ENCODE results near the gene PLPP2. TPM values are rescaled to one million over a fixed set of nuclear protein-coding genes. Genes with fewer than 3 reads are reported as not detected.

The PLPP2 gene
- total RNA-seq (9.9 TPM in 2 replicates), polyA plus RNA-seq (17.7 and 20.2 TPM in 2 replicates)

DNA sequence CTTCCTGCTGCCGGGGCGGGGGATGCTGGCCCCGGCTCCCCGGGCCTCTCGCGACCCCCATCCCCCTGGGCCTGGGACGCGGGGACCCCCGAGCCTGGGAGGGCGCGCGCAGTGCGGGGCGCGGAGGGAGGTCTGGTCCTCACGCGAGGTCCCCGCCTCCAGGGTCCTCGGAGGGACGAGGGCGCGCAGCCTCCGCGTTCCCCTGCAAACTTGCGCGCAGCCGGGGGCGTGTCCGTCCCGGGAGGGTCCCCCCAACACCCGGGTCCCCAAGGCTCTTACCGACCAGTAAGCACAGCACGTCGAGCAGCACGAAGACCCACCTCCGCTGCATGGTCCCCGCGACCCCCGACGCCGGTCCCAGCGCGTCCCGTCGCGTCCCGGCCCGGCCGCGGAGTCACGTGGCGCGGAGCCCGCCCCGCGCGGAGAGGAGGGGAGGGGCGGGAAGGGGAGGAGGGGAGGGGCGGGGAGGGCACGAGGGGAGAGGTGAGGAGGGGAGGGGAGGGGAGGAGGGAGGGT lies at the start of gene PLPP2:
Gene PLPP2 (minus strand): TSS at position 398 of the 516 bp plus-strand sequence. CDS start 67 bp downstream, at position 331.
- no peak for DNase-seq (ENCODE audit: low spot score)
- Histone ChIP-seq H2AFZ (peak within 1 kb of the TSS; percentile 71), H3K4me3 (peak within 1 kb of the TSS; percentile 23), H3K9me3 (ENCODE audit: low read depth) (no peaks in the 10 kb centered on the region), H3K4me1 (ENCODE audit: insufficient read depth) (peaks cover 24% of the 10 kb centered on the region), H4K20me1 (ENCODE audit: insufficient read depth, poor library complexity, severe bottlenecking) (no peaks in the 10 kb centered on the region), H3K4me2 (peak within 1 kb of the TSS; percentile 86), H3K9me2 (replicated peaks; ENCODE audit: insufficient read depth) (no peaks in the 10 kb centered on the region), H3K36me3 (replicated peaks; ENCODE audit: insufficient read depth, low read depth) (no peaks in the 10 kb centered on the region), H3K79me2 (no peaks in the 10 kb centered on the region), H3K27ac (peak within 1 kb of the TSS; percentile 80), H3K27me3 (peaks cover 32% of the 10 kb centered on the region)
- TF ChIP-seq, protein P1, sequence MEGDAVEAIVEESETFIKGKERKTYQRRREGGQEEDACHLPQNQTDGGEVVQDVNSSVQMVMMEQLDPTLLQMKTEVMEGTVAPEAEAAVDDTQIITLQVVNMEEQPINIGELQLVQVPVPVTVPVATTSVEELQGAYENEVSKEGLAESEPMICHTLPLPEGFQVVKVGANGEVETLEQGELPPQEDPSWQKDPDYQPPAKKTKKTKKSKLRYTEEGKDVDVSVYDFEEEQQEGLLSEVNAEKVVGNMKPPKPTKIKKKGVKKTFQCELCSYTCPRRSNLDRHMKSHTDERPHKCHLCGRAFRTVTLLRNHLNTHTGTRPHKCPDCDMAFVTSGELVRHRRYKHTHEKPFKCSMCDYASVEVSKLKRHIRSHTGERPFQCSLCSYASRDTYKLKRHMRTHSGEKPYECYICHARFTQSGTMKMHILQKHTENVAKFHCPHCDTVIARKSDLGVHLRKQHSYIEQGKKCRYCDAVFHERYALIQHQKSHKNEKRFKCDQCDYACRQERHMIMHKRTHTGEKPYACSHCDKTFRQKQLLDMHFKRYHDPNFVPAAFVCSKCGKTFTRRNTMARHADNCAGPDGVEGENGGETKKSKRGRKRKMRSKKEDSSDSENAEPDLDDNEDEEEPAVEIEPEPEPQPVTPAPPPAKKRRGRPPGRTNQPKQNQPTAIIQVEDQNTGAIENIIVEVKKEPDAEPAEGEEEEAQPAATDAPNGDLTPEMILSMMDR (IDR thresholded peaks at IDR 0.05; ENCODE audit: poor library complexity): no peak
- TF ChIP-seq EZH2phosphoT487 (IDR thresholded peaks at IDR 0.05; ENCODE audit: low read depth, severe bottlenecking, unreplicated experiment) (no peak), EZH2 (IDR thresholded peaks at IDR 0.05; ENCODE audit: borderline replicate concordance) (no peak)
- 4% methylated on average over 24 of the region's 60 CpGs for WGBS (ENCODE audit: low lambda C conversion rate, missing lambda C conversion rate)

DNA sequence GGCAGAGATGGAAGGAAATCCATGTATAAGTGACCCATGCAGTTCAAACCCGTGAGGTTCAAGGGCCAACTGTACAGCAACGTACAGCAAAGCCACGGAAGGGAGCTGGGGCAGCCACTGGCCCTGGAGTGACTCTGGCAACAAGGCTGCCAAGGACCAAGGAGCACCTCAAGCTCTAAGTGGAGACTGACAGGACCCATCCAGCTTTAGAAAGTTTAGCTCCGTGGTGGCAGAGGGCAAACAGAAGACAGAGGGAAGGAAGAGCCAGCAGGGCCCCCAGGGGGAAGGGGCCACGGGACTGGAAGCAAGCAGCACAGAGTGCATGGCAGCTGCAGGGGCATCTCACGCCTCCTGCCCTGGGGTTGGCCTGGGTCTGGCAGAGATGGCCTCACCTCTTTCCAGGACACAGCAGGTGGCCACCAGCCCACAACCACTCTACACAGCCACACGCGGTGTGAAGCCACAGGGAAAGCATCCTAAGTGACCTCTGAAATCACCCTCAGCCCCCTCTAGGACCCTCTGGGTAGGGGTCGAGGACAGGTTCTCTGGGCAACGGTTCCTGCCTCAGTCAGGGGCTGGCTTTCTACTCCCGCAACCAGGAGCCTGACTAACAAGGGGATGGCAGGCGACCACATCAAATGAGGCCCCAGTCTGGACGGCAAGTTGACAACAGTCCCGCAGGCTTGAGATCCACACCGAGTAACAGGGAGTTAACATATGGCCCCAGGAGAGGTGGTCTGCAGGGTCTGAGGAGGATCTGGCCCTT lies 49.6 kb upstream of the PLPP2 start:
- Histone ChIP-seq H3K9me3 (ENCODE audit: low read depth) (no peaks in the 10 kb centered on the region), H3K4me1 (ENCODE audit: insufficient read depth) (peaks cover 22% of the 10 kb centered on the region), H3K4me3 (no peak overlapping the region), H3K79me2 (peaks cover 84% of the 10 kb centered on the region), H4K20me1 (ENCODE audit: insufficient read depth, poor library complexity, severe bottlenecking) (peaks cover 77% of the 10 kb centered on the region), H2AFZ (no peak overlapping the region), H3K36me3 (replicated peaks; ENCODE audit: insufficient read depth, low read depth) (no peaks in the 10 kb centered on the region), H3K4me2 (peak overlapping the region; percentile 99), H3K9me2 (replicated peaks; ENCODE audit: insufficient read depth) (no peaks in the 10 kb centered on the region), H3K27me3 (no peaks in the 10 kb centered on the region), H3K27ac (no peak overlapping the region)
- 88% methylated on average over 15 of the region's 15 CpGs for WGBS (ENCODE audit: low lambda C conversion rate, missing lambda C conversion rate)
- DNase-seq (ENCODE audit: low spot score): no peak
- TF ChIP-seq, protein P1 (IDR thresholded peaks at IDR 0.05; ENCODE audit: poor library complexity): no peak
- TF ChIP-seq EZH2phosphoT487 (IDR thresholded peaks at IDR 0.05; ENCODE audit: low read depth, severe bottlenecking, unreplicated experiment) (no peak), EZH2 (IDR thresholded peaks at IDR 0.05; ENCODE audit: borderline replicate concordance) (no peak)

DNA sequence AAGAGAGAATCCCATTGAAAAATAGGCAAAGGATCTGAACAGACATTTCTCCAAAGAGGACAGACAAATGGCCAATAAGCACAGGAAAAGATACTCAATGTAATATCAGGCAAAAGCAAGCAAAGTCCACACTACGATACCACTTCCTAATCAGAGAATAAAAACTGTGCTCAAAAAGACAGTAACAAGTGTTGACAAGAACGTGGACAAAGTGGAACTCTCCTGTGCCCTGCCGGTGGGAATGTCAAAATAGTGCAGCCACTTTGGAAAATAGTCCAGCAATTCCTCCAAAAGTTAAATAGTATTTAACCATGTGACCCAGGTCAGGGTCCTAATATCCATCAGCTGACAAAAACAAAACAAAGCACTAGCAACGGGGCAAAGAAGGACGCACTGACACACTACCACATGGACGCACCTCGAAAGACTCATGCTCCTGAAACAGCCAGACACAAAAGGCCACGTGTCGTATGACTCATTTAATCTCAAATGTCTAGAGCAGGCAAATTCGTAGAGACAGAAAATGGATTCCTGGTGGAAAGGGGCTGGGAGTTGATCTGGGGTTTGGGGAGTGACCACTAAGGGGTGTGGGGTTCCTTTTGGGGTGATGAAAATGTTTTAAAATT lies 48.2 kb upstream of the PLPP2 start:
- H3K4me3 ChIP-seq: no peak overlapping the region
- no peak overlapping the region for H3K27ac ChIP-seq
- H3K36me3 ChIP-seq (replicated peaks; ENCODE audit: insufficient read depth, low read depth): no peaks in the 10 kb centered on the region
- H3K4me1 ChIP-seq (ENCODE audit: insufficient read depth): peaks cover 25% of the 10 kb centered on the region
- H3K27me3 ChIP-seq: no peaks in the 10 kb centered on the region
- H3K4me2 ChIP-seq: no peak overlapping the region
- WGBS (ENCODE audit: low lambda C conversion rate, missing lambda C conversion rate): 86% methylated on average over 10 of the region's 10 CpGs
- no peak overlapping the region for H2AFZ ChIP-seq
- no peaks in the 10 kb centered on the region for H3K9me3 ChIP-seq (ENCODE audit: low read depth)
- H3K9me2 ChIP-seq (replicated peaks; ENCODE audit: insufficient read depth): no peaks in the 10 kb centered on the region
- TF ChIP-seq EZH2 (IDR thresholded peaks at IDR 0.05; ENCODE audit: borderline replicate concordance) (no peak), EZH2phosphoT487 (IDR thresholded peaks at IDR 0.05; ENCODE audit: low read depth, severe bottlenecking, unreplicated experiment) (no peak)
- TF ChIP-seq, protein P1 (IDR thresholded peaks at IDR 0.05; ENCODE audit: poor library complexity): no peak
- peaks cover 91% of the 10 kb centered on the region for H4K20me1 ChIP-seq (ENCODE audit: insufficient read depth, poor library complexity, severe bottlenecking)
- peaks cover 98% of the 10 kb centered on the region for H3K79me2 ChIP-seq
- no peak for DNase-seq (ENCODE audit: low spot score)

Data from hepatocyte (in vitro differentiated cells).